Mesenchymal stem cell (in vitro differentiated cells and primary cell): ENCODE measurements around the gene TRIM44.

ENCODE experiments used
- DNase-seq: peaks from one replicate; pipeline ENCODE4 v3.0.0-alpha.2; 2013
- H2AFZ ChIP-seq: one replicate; pipeline ENCODE4 v1.6.1; 2013; ENCODE audit warnings: low read depth, mild to moderate bottlenecking, control low read depth, inconsistent platforms, low read length, moderate library complexity
- H2AK5ac ChIP-seq: 2 replicates; pipeline ENCODE4 v1.6.1; 2013; ENCODE audit warnings: low read length, moderate library complexity, mild to moderate bottlenecking, inconsistent platforms; ENCODE audit not compliant: severe bottlenecking
- H2BK120ac ChIP-seq: one replicate; pipeline ENCODE4 v1.6.1; 2013; ENCODE audit warnings: low read depth, mild to moderate bottlenecking, inconsistent platforms, low read length, moderate library complexity
- H2BK12ac ChIP-seq, 2 experiments: one replicate each; pipeline ENCODE4 v1.6.1; 2013; ENCODE audit warnings: inconsistent platforms in 2 of 2, low read length in 2 of 2, mild to moderate bottlenecking in 2 of 2, moderate library complexity in 2 of 2, control low read depth in 1 of 2
- H2BK15ac ChIP-seq: one replicate; pipeline ENCODE4 v1.6.1; 2013; ENCODE audit warnings: mild to moderate bottlenecking, low read depth, inconsistent platforms; ENCODE audit not compliant: poor library complexity, severe bottlenecking
- H2BK5ac ChIP-seq: 2 replicates; pipeline ENCODE4 v1.6.1; 2013; ENCODE audit warnings: low read depth, mild to moderate bottlenecking, low read length, control low read depth, inconsistent platforms; ENCODE audit not compliant: poor library complexity, severe bottlenecking
- H3K14ac ChIP-seq, 2 experiments: one replicate each; pipeline ENCODE4 v1.6.1; 2013; ENCODE audit warnings: inconsistent platforms in 2 of 2, low read length in 2 of 2, control low read depth in 1 of 2, mild to moderate bottlenecking in 1 of 2, moderate library complexity in 1 of 2
- H3K18ac ChIP-seq, 2 experiments: one replicate each; pipeline ENCODE4 v1.6.1; 2013; ENCODE audit warnings: inconsistent platforms in 2 of 2, low read length in 2 of 2, control low read depth in 1 of 2, low read depth in 1 of 2, mild to moderate bottlenecking in 1 of 2
- H3K23ac ChIP-seq, 2 experiments: one replicate each; pipeline ENCODE4 v1.6.1; 2013; ENCODE audit warnings: inconsistent platforms in 2 of 2, low read length in 2 of 2, mild to moderate bottlenecking in 2 of 2, moderate library complexity in 2 of 2, control low read depth in 1 of 2
- H3K27ac ChIP-seq: 2 replicates; pipeline ENCODE4 v1.5.1; 2013; ENCODE audit warnings: mild to moderate bottlenecking, moderate library complexity, low read length, control low read depth, inconsistent platforms; ENCODE audit not compliant: poor library complexity, severe bottlenecking
- H3K27me3 ChIP-seq, 2 experiments: 2 replicates each; pipeline versions ENCODE4 v1.6.1 to v1.7.0; 2013; ENCODE audit warnings: low read length in 2 of 2, mild to moderate bottlenecking in 2 of 2, moderate library complexity in 2 of 2, control low read depth in 1 of 2, inconsistent platforms in 1 of 2; ENCODE audit not compliant: control insufficient read depth in 1 of 2, insufficient read depth in 1 of 2
- H3K36me3 ChIP-seq, 2 experiments: 2 replicates each; pipeline versions ENCODE4 v1.6.1 to v1.7.0; 2013; ENCODE audit warnings: low read length in 2 of 2, control low read depth in 1 of 2, inconsistent platforms in 1 of 2, low read depth in 1 of 2, mild to moderate bottlenecking in 1 of 2; ENCODE audit not compliant: insufficient read depth in 2 of 2, control insufficient read depth in 1 of 2
- H3K4ac ChIP-seq, 2 experiments: one replicate each; pipeline ENCODE4 v1.6.1; 2013; ENCODE audit warnings: inconsistent platforms in 2 of 2, low read length in 2 of 2, mild to moderate bottlenecking in 2 of 2, moderate library complexity in 2 of 2, control low read depth in 1 of 2, low read depth in 1 of 2
- H3K4me1 ChIP-seq: 2 replicates; pipeline ENCODE4 v1.6.1; 2013; ENCODE audit warnings: low read depth, low read length, control low read depth; ENCODE audit not compliant: control insufficient read depth, insufficient read depth
- H3K4me2 ChIP-seq: 2 replicates; pipeline ENCODE4 v1.6.1; 2013; ENCODE audit warnings: low read length, mild to moderate bottlenecking, inconsistent platforms; ENCODE audit not compliant: poor library complexity, severe bottlenecking
- H3K4me3 ChIP-seq, 2 experiments: 2 replicates each; pipeline versions ENCODE4 v1.5.1 to v1.7.0; 2013; ENCODE audit warnings: low read length in 2 of 2, mild to moderate bottlenecking in 2 of 2, control low read depth in 1 of 2, low read depth in 1 of 2; ENCODE audit not compliant: insufficient read depth in 1 of 2
- H3K79me1 ChIP-seq: replicated peaks from 2 replicates; pipeline ENCODE4 v1.6.1; 2013; ENCODE audit warnings: mild to moderate bottlenecking, control low read depth, low read length, inconsistent platforms; ENCODE audit not compliant: poor library complexity, severe bottlenecking
- H3K9ac ChIP-seq: 2 replicates; pipeline ENCODE4 v1.7.0; 2013; ENCODE audit warnings: mild to moderate bottlenecking, low read length, moderate library complexity
- H3K9me3 ChIP-seq: 2 replicates; pipeline ENCODE4 v1.7.0; 2013; ENCODE audit warnings: mild to moderate bottlenecking, low read length; ENCODE audit not compliant: control insufficient read depth
- H4K8ac ChIP-seq: one replicate; pipeline ENCODE4 v1.6.1; 2013; ENCODE audit warnings: inconsistent platforms, mild to moderate bottlenecking, low read length, moderate library complexity
- H4K91ac ChIP-seq: one replicate; pipeline ENCODE4 v1.6.1; 2013; ENCODE audit warnings: mild to moderate bottlenecking, low read length, inconsistent platforms
- WGBS: methylation state at CpG from one replicate; pipeline ENCODE4 v1.1.7; 2013; ENCODE audit warnings: mixed read lengths; 5-methylcytosine and 5-hydroxymethylcytosine counted together

Gene TRIM44

DNA sequence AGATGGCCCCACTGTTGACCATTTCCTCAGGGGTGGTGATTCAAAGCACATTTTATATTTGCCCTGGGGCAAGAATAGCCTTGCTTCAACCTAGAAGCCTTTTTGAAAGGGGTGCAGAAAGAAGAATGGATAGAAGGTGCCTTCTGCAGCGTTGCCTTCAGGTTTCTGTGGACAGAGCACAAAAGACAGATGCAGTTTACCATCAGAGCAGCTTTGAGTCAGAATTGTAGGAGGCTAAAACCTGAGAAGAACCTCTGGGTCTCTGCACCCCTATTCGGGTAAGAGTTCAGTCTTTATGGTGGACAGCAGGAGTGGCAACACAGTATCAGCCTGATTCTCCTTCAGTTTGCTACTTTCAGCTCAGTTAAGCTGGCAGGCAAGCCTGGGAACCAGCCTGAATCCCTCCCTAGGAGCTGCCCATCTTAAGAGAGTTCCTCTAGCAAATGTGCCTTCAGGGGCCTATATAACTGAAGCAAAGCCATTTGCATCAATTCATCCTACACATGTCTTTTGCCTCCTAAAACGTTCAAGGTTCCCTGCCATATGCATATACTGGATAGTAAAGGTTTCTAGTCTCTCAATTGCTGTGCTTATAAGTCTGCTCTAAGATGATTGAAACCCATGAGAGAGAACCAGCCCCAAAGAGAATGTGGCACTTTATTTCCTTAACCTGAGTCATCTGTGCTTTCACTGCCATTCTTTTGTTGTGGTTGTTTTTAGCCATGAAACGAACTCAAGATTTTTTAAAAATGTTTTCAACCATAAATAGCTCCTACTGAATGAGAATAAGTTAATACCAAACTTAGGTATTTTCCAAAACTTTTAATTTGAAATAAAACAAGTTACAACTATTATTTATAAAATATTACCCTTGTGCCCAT is 123.0 kb downstream of the TRIM44 start:
- H3K18ac ChIP-seq: peak overlapping the region in 1 of 2 experiments; percentile 38
- H2AFZ ChIP-seq: no peak overlapping the region
- no peak overlapping the region for H2BK12ac ChIP-seq
- H2BK120ac ChIP-seq: no peak overlapping the region
- no peak overlapping the region for H3K14ac ChIP-seq
- peak overlapping the region; percentile 51 for H3K27ac ChIP-seq
- H3K27me3 ChIP-seq: no peaks in the 10 kb centered on the region
- no peak overlapping the region for H3K4ac ChIP-seq
- no peak overlapping the region for H4K91ac ChIP-seq
- peak overlapping the region; percentile 64 for H2AK5ac ChIP-seq
- no peak overlapping the region for H4K8ac ChIP-seq
- no peaks in the 10 kb centered on the region for H3K36me3 ChIP-seq
- no peak for DNase-seq
- H3K4me3 ChIP-seq: no peak overlapping the region
- H3K9ac ChIP-seq: no peak overlapping the region
- H3K4me2 ChIP-seq: no peak overlapping the region
- peaks cover 17% of the 10 kb centered on the region for H3K4me1 ChIP-seq
- no peak overlapping the region for H2BK15ac ChIP-seq
- H3K9me3 ChIP-seq: no peaks in the 10 kb centered on the region
- no peak overlapping the region for H2BK5ac ChIP-seq
- 96% methylated on average over 2 of the region's 4 CpGs for WGBS
- no peak overlapping the region for H3K23ac ChIP-seq
- peaks cover 34% of the 10 kb centered on the region for H3K79me1 ChIP-seq

DNA sequence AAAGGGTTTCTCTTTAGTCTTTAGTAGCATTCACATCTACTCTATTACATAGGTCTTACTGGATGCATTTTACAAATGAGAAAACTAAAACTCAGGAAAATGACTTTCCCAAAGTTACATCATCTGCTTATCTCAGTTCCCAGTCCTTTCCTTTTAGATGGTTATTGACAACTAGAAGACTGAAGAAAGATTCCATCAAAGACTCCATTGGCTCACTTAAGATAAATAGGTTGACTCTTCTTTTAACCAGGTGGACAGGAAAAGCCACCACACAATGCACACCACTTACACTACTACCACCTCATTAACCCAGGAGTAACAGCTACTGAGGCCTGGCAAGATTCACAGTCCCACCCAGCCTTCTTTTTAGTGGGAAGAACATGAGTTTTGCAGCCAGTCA is 123.6 kb downstream of the TRIM44 start:
- Histone ChIP-seq H2BK15ac (no peak overlapping the region), H3K9me3 (no peaks in the 10 kb centered on the region), H2AFZ (no peak overlapping the region), H2AK5ac (no peak overlapping the region), H3K79me1 (peaks cover 36% of the 10 kb centered on the region), H3K18ac (no peak overlapping the region), H3K36me3 (no peaks in the 10 kb centered on the region), H3K27ac (peak overlapping the region; percentile 83), H2BK5ac (no peak overlapping the region), H3K23ac (no peak overlapping the region), H3K4me2 (no peak overlapping the region), H3K27me3 (no peaks in the 10 kb centered on the region), H3K4me3 (no peak overlapping the region), H3K14ac (no peak overlapping the region), H3K4ac (no peak overlapping the region), H3K4me1 (peaks cover 17% of the 10 kb centered on the region), H2BK120ac (no peak overlapping the region), H3K9ac (no peak overlapping the region), H4K8ac (no peak overlapping the region), H4K91ac (no peak overlapping the region), H2BK12ac (no peak overlapping the region)
- no peak for DNase-seq

GRCh38 chr11:35787013-35787504 is 124.5 kb downstream of the TRIM44 start:
- Histone ChIP-seq H2BK5ac (no peak overlapping the region), H2BK120ac (no peak overlapping the region), H3K18ac (no peak overlapping the region), H3K36me3 (no peaks in the 10 kb centered on the region), H3K9ac (no peak overlapping the region), H3K79me1 (peaks cover 37% of the 10 kb centered on the region), H3K27me3 (no peaks in the 10 kb centered on the region), H3K4me3 (peak overlapping the region in 1 of 2 experiments; percentile 44), H2BK15ac (no peak overlapping the region), H3K4me1 (peaks cover 17% of the 10 kb centered on the region), H3K4ac (no peak overlapping the region), H2AFZ (no peak overlapping the region), H3K27ac (peak overlapping the region; percentile 83), H3K23ac (no peak overlapping the region), H4K8ac (no peak overlapping the region), H4K91ac (no peak overlapping the region), H2BK12ac (no peak overlapping the region), H3K4me2 (no peak overlapping the region), H3K14ac (no peak overlapping the region), H3K9me3 (no peaks in the 10 kb centered on the region), H2AK5ac (peak overlapping the region; percentile 13)
- WGBS: 79% methylated on average over 4 of the region's 7 CpGs
- DNase-seq: peak; percentile 62

DNA sequence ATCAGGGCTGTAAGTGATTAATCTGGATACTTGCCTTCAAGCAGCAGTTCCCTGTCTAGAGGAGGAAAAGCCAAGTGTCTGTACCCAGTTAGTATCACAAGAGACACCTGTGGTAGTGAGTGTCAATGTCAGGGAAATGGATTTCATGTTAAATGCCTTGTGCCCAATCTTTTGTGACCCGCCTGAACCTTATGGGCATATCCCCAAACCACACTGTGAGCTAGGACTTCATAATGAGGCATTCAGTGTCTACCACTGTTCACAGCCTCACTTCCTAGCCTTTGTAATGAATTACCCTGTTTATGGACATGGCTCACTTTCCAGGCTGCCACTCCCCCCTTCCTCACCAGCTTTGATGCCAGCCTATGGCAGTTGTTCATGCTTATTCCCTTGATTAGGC is 125.1 kb downstream of the TRIM44 start:
- WGBS: 97% methylated on average over 1 of the region's 1 CpG
- Histone ChIP-seq H2AFZ (no peak overlapping the region), H3K4me1 (peaks cover 17% of the 10 kb centered on the region), H2BK15ac (no peak overlapping the region), H2AK5ac (peak overlapping the region; percentile 14), H3K27ac (peak overlapping the region; percentile 83), H3K79me1 (peaks cover 37% of the 10 kb centered on the region), H2BK5ac (no peak overlapping the region), H3K9ac (no peak overlapping the region), H3K4ac (no peak overlapping the region), H4K91ac (no peak overlapping the region), H3K27me3 (no peaks in the 10 kb centered on the region), H3K36me3 (no peaks in the 10 kb centered on the region), H3K9me3 (no peaks in the 10 kb centered on the region), H3K14ac (no peak overlapping the region), H3K4me3 (peak overlapping the region in 1 of 2 experiments; percentile 44), H3K18ac (no peak overlapping the region), H3K23ac (no peak overlapping the region), H2BK12ac (no peak overlapping the region), H4K8ac (no peak overlapping the region), H2BK120ac (no peak overlapping the region), H3K4me2 (no peak overlapping the region)
- DNase-seq: no peak
